WTC11 (cell line): ENCODE results near the gene SMIM38. TPM values are rescaled to one million over a fixed set of nuclear protein-coding genes. Genes with fewer than 3 reads are reported as not detected.

Experiments
- ATAC-seq: fragments of 200-7000 bp; cut with Tn5 transposase; 2 replicates; pipeline ENCODE4 v1.10.0; 2021; ENCODE audit warnings: mild to moderate bottlenecking, moderate library complexity
- CTCF ChIA-PET: fragments of 300-600 bp; sonication (Branson Sonifier 250); formaldehyde crosslinking; loops from one replicate; lab custom pipeline; 2021; ENCODE audit warnings: antibody characterized with exemption; lab: Charles Lee
- POLR2A ChIA-PET: fragments of 350-600 bp; sonication (Branson Sonifier 250); formaldehyde crosslinking; loops from one replicate; lab custom pipeline; 2021; ENCODE audit warnings: antibody characterized with exemption; lab: Charles Lee
- DNase-seq: peaks from one replicate; pipeline ENCODE4 v3.0.0; 2021; ENCODE audit warnings: low spot score
- H3K27ac Mint-ChIP-seq: 2 replicates; pipeline ENCODE4 v1.8.0; 2021; ENCODE audit warnings: mixed read lengths
- H3K27me3 Mint-ChIP-seq: 2 replicates; pipeline ENCODE4 v1.8.0; 2021; ENCODE audit warnings: low read depth, mild to moderate bottlenecking, moderate library complexity, mixed read lengths
- H3K36me3 Mint-ChIP-seq: 2 replicates; pipeline ENCODE4 v1.8.0; 2021; ENCODE audit warnings: mixed read lengths
- H3K4me1 Mint-ChIP-seq: 2 replicates; pipeline ENCODE4 v1.8.0; 2022; ENCODE audit warnings: mixed read lengths
- H3K4me3 Mint-ChIP-seq: 2 replicates; pipeline ENCODE4 v1.8.0; 2021; ENCODE audit warnings: mild to moderate bottlenecking, moderate library complexity, mixed read lengths
- H3K9me3 Mint-ChIP-seq: 2 replicates; pipeline ENCODE4 v1.8.0; 2021; ENCODE audit warnings: mixed read lengths
- AFF4 ChIP-seq: sonication (generic); formaldehyde crosslinking; IDR thresholded peaks from 2 replicates; pipeline ENCODE4 v1.8.1; 2023; ENCODE audit warnings: mild to moderate bottlenecking, missing genetic modification reagents, borderline replicate concordance
- AR ChIP-seq: fragments of 250-450 bp; sonication (Bioruptor Pico); IDR thresholded peaks from 2 replicates; pipeline ENCODE4 v1.9.0; 2021; ENCODE audit warnings: mild to moderate bottlenecking
- ATF1 ChIP-seq: sonication (generic); formaldehyde crosslinking; IDR thresholded peaks from 2 replicates; pipeline ENCODE4 v1.8.1; 2023; ENCODE audit warnings: mild to moderate bottlenecking, moderate library complexity, missing genetic modification reagents
- CREM ChIP-seq: sonication (generic); formaldehyde crosslinking; IDR thresholded peaks from 2 replicates; pipeline ENCODE4 v1.8.1; 2022; ENCODE audit warnings: mild to moderate bottlenecking, missing genetic modification reagents, moderate library complexity
- E2F5 ChIP-seq: sonication (generic); formaldehyde crosslinking; IDR thresholded peaks from 2 replicates; pipeline ENCODE4 v1.8.1; 2022; ENCODE audit warnings: mild to moderate bottlenecking, moderate library complexity, missing genetic modification reagents
- EMX1 ChIP-seq: fragments of 250-450 bp; sonication (Bioruptor Pico); IDR thresholded peaks from 2 replicates; pipeline ENCODE4 v1.8.0; 2021; ENCODE audit warnings: mild to moderate bottlenecking
- ERG ChIP-seq: fragments of 250-450 bp; sonication (Bioruptor Pico); IDR thresholded peaks from 2 replicates; pipeline ENCODE4 v1.8.0; 2021; ENCODE audit warnings: mild to moderate bottlenecking
- GRHL2 ChIP-seq: fragments of 250-450 bp; sonication (Bioruptor Pico); IDR thresholded peaks from 2 replicates; pipeline ENCODE4 v1.8.0; 2022; ENCODE audit warnings: mild to moderate bottlenecking, moderate library complexity; ENCODE audit not compliant: insufficient replicate concordance, severe bottlenecking
- HMGXB4 ChIP-seq: sonication (generic); formaldehyde crosslinking; IDR thresholded peaks from 2 replicates; pipeline ENCODE4 v1.8.1; 2023; ENCODE audit warnings: mild to moderate bottlenecking, moderate library complexity, missing genetic modification reagents
- JAZF1 ChIP-seq: fragments of 250-450 bp; sonication (Bioruptor Pico); IDR thresholded peaks from 2 replicates; pipeline ENCODE4 v1.9.0; 2021; ENCODE audit warnings: moderate library complexity, mild to moderate bottlenecking, inconsistent platforms
- JUN ChIP-seq: sonication (generic); formaldehyde crosslinking; IDR thresholded peaks from 2 replicates; pipeline ENCODE4 v1.8.0; 2023; ENCODE audit warnings: mild to moderate bottlenecking, missing genetic modification reagents
- NR2C2 ChIP-seq: sonication (generic); formaldehyde crosslinking; IDR thresholded peaks from 2 replicates; pipeline ENCODE4 v1.8.0; 2022; ENCODE audit warnings: mild to moderate bottlenecking, missing genetic modification reagents
- NR3C1 ChIP-seq: sonication (generic); formaldehyde crosslinking; conservative IDR thresholded peaks from 2 replicates; pipeline ENCODE4 v1.8.1; 2023; ENCODE audit warnings: low read depth, mild to moderate bottlenecking, missing genetic modification reagents
- OVOL2 ChIP-seq: fragments of 250-450 bp; sonication (Bioruptor Pico); IDR thresholded peaks from 2 replicates; pipeline ENCODE4 v1.9.0; 2021; ENCODE audit warnings: mild to moderate bottlenecking, borderline replicate concordance
- SOX15 ChIP-seq: fragments of 250-450 bp; sonication (Bioruptor Pico); IDR thresholded peaks from 2 replicates; pipeline ENCODE4 v1.9.0; 2021; ENCODE audit warnings: mild to moderate bottlenecking
- SP1 ChIP-seq: sonication (generic); formaldehyde crosslinking; conservative IDR thresholded peaks from 2 replicates; pipeline ENCODE4 v1.8.1; 2022; ENCODE audit warnings: missing genetic modification reagents
- STAT6 ChIP-seq: sonication (generic); formaldehyde crosslinking; conservative IDR thresholded peaks from 2 replicates; pipeline ENCODE4 v1.8.1; 2023; ENCODE audit warnings: mild to moderate bottlenecking, low read depth, missing genetic modification reagents, moderate library complexity
- TEAD1 ChIP-seq: sonication (generic); formaldehyde crosslinking; IDR thresholded peaks from 2 replicates; pipeline ENCODE4 v1.8.0; 2022; ENCODE audit warnings: mild to moderate bottlenecking, missing genetic modification reagents
- ZBTB21 ChIP-seq: sonication (generic); formaldehyde crosslinking; IDR thresholded peaks from 2 replicates; pipeline ENCODE4 v1.8.1; 2023; ENCODE audit warnings: mild to moderate bottlenecking, missing genetic modification reagents, borderline replicate concordance
- ZMAT4 ChIP-seq: fragments of 250-450 bp; sonication (Bioruptor Pico); IDR thresholded peaks from 2 replicates; pipeline ENCODE4 v1.9.0; 2021; ENCODE audit warnings: mild to moderate bottlenecking
- ZNF138 ChIP-seq: sonication (generic); formaldehyde crosslinking; conservative IDR thresholded peaks from 2 replicates; pipeline ENCODE4 v1.8.1; 2022; ENCODE audit warnings: mild to moderate bottlenecking, moderate library complexity, missing genetic modification reagents
- ZNF423 ChIP-seq: fragments of 250-450 bp; sonication (Bioruptor Pico); IDR thresholded peaks from 2 replicates; pipeline ENCODE4 v2.1.2; 2022; ENCODE audit warnings: mild to moderate bottlenecking, moderate library complexity
- total RNA-seq: library from RNA; stranded (reverse); gene quantifications from 3 replicates; pipeline ENCODE4 v1.2.3, GENCODE V29; 2021

Gene SMIM38
- total RNA-seq, 1 experiment from 2014 or later = 0.39 TPM

GRCh38 chr11:69193151-69193550 lies 37.4 kb downstream of the SMIM38 start (continued):
- TF ChIP-seq AFF4 (CRISPR knock-in tag) = no peak
- no peak for TF ChIP-seq GRHL2 (CRISPR knock-in tag)
- TF ChIP-seq JUN (CRISPR knock-in tag) = no peak
- no peak for TF ChIP-seq ERG (CRISPR knock-in tag)
- TF ChIP-seq OVOL2 (CRISPR knock-in tag) = no peak
- TF ChIP-seq SOX15 (CRISPR knock-in tag) = no peak

GRCh38 chr11:69193629-69194028 lies 37.9 kb downstream of the SMIM38 start:
- POLR2A ChIA-PET = no interaction called here
- H3K4me3 Mint-ChIP-seq = no peak overlapping the region
- H3K9me3 Mint-ChIP-seq = peaks cover 23% of the 10 kb centered on the region
- H3K27me3 Mint-ChIP-seq = no peaks in the 10 kb centered on the region; the same call in 1 of the 2 replicates
- H3K4me1 Mint-ChIP-seq = peaks cover 5% of the 10 kb centered on the region
- DNase-seq (no peak), ATAC-seq (no peak)
- no peak overlapping the region for H3K27ac Mint-ChIP-seq
- H3K36me3 Mint-ChIP-seq = no peaks in the 10 kb centered on the region
- CTCF ChIA-PET = no interaction called here
- TF ChIP-seq E2F5 (CRISPR knock-in tag) = no peak
- TF ChIP-seq HMGXB4 (CRISPR knock-in tag) = no peak
- no peak for TF ChIP-seq TEAD1 (CRISPR knock-in tag)
- no peak for TF ChIP-seq SP1 (CRISPR knock-in tag)
- no peak for TF ChIP-seq ZMAT4 (CRISPR knock-in tag)
- TF ChIP-seq ZNF138 (CRISPR knock-in tag) = no peak
- TF ChIP-seq JAZF1 (CRISPR knock-in tag) = no peak
- no peak for TF ChIP-seq STAT6 (CRISPR knock-in tag)
- TF ChIP-seq NR3C1 (CRISPR knock-in tag) = no peak
- TF ChIP-seq ATF1 (CRISPR knock-in tag) = no peak
- TF ChIP-seq ZBTB21 (CRISPR knock-in tag) = no peak
- no peak for TF ChIP-seq NR2C2
- TF ChIP-seq AR (CRISPR knock-in tag) = no peak
- no peak for TF ChIP-seq CREM (CRISPR knock-in tag)
- no peak for TF ChIP-seq ZNF423 (CRISPR knock-in tag)
- no peak for TF ChIP-seq EMX1
